ENCODE measurements around the gene MMS22L.
A peak's percentile ranks its signal among the peaks of the same experiment; 100 is the strongest.
"Not testable (repeated sequence)": the region's sequence is repeated elsewhere in the genome, so short reads cannot be mapped to it uniquely, and the experiment has no call there.

The MMS22L gene

GRCh38 chr6:97231911-97232310, 51.1 kb downstream of the MMS22L start:
- peak; percentile 74 for DNase-seq

- DNase-seq, result no peak
These were observed 60.1 kb downstream of the MMS22L start for GRCh38 chr6:97222903-97223302.

- DNase-seq, result no peak
These were observed 64.1 kb downstream of the MMS22L start for GRCh38 chr6:97218912-97219311.

DNA sequence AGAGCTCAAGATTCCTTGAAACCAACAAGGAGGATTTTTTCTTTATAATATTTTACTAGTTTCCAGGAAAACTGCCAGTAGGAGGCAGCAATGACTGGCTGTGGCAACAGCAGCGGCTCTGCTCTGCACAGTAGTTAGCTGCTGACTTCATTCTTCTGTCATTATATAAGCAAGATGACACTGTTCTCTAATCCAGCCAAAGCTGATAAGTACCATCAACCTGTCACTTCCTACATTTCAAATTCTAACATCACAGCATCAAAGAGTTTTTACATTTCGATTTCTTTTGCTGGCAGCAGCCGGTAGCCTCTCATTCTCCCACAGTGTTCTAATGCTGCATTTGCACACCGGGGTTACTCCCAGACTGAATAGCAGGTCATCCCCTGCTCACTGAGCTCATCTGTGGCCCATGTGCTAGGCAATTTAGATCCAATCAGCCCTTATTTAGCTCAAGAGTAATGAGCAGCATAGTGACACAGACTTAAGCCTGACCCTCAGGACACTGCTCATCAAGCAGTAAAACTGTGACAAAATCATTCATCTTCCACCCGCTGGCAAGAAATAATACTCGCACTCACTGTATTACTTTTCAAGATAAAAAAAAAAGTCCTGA, 67.8 kb downstream of the MMS22L start:
- DNase-seq, result peak; percentile 53

GRCh38 chr6:97214671-97215070, 68.3 kb downstream of the MMS22L start:
- DNase-seq, result no peak

- no peak for DNase-seq
These were observed 75.6 kb downstream of the MMS22L start for GRCh38 chr6:97207383-97207782.

DNA sequence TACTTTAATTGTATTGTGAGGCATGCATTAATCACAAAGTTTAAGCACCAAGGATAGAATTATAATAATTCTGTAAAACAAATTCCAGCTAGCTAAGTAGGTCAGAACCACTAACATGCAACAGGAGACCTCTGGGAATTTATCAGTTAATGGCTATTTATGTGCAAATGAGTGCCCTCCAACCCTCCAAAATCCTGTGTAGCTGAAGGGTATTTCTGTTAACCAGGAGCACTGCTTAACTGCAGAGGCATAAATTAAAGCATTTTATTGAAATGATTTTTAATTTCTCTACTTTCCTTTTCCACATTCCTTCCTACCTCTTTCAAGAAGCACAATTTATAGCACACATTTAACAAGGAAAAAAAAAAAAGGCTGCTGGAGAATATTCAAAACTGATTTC, 77.0 kb downstream of the MMS22L start:
- no peak for DNase-seq

DNA sequence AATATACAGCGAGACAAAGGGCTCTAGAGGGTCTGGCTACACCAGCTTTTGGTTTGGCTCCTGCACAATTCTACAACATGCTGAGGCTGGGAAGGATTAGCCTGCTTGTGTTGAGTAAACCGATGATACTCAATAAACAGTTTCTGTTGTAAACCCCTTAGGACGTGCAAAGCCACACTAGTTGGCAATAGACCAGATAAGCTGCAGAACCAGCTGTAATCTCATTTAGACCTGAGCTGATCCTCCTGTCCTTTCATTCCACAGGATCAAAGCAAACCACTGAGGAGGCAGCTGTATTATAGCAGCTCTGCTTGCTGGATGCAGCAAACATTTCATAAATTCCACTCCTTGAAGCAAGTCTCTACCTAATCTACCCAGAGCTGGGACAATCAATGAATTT, 79.7 kb downstream of the MMS22L start:
- no peak for DNase-seq

- DNase-seq, result no peak
These were observed 84.9 kb downstream of the MMS22L start for GRCh38 chr6:97198046-97198565.

GRCh38 chr6:97195117-97195516, 87.9 kb downstream of the MMS22L start:
- no peak for DNase-seq

DNA sequence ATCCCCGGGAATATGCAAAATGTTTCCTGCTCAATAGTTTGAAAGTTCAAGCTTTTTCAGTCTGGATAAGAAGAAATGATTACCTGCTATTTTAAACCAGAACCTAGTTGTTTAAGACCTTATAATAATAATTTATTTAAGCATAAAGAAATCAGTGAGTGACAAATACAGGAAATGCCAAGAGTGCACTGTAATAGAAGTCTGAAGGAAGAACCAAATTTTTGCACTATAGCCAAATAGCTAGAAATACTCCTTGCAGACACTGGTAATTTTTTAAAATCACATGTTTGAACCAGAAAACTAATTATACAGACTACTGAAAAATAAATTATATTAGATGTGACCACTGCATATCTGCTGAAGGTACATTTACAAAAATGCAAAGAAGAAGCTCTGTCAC, 93.2 kb downstream of the MMS22L start:
- no peak for DNase-seq

DNA sequence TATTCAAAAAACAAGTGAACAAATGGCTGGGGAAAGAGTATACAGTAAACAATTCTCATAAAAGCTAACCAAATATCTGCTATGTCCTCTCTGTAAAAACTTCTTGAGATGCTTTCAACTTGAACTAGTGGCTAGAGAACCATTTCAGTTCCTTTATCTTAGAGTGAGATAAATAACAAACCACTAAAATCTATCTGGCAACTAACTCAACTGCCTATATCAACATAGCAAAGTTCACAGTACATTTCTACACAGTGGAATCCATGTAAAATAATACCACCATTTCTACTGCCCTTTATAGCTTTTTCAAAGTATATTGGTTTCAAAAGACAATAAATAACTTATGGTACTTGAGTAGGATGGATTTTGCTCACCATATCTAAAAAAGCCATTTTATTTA, 95.1 kb downstream of the MMS22L start:
- DNase-seq, result no peak

DNA sequence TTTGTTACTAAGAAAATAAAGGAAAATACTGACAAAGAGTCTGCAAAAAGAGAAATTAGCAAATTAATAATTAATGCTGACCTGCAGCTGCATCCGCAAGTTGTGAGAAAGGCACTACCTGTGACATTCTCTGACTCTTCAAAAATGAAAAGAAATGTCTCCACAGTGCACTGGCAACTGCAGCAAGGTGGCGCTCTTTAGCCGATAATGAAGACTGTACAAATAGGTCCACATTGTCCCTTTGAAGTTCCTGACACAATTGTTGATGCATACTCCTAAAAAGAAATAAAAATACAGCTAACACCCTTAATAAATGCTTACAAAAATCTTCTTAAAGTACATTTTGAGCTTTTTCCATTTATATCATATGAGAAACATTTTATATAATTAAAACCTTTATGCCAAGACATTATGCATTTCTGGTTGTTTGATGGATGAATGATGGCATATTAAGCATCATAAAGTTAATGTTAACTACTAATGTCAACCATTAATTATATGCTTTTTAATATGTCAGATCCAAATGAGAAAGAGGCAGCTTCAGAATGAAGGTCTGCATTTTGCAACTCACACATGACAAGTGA, 96.5 kb downstream of the MMS22L start:
- DNase-seq, result peak; percentile 67

DNA sequence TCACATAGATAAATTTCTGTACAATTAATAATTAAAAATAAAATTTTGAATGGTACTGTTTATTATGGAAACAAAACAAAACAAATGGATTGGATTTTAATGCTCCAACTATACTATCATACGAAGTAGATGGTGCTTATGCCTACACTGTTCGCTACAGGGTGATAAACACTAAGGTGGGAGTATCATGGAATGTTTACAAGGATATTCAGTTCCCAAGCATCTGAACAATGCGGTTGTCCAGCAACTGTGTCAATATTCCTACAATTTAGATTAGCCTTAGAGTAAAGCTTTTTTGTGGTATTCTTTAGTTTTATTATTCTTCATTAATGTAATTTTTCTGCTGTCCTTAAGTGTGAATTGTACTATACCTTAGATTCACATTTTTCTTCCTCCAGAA, 105.1 kb downstream of the MMS22L start:
- no peak for DNase-seq

DNA sequence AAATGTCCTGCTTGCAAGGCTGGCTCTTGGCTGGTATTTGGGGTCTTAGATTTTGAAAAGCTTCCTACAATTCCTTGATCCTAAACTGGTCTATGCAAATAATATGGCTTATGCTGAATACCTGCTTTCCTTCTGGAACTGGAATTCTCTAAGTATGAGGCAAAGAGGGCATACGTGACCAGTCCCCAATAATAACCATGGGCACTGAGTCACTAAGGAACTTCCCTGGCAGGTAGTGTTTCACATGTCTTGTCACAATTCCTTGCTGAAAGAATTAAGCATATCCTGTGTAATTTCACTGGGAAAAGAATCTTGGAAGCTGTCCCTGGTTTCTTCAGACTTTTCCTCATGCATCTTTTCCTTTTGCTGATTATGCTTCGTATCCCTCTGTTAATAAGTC, 106.5 kb downstream of the MMS22L start:
- no peak for DNase-seq

DNA sequence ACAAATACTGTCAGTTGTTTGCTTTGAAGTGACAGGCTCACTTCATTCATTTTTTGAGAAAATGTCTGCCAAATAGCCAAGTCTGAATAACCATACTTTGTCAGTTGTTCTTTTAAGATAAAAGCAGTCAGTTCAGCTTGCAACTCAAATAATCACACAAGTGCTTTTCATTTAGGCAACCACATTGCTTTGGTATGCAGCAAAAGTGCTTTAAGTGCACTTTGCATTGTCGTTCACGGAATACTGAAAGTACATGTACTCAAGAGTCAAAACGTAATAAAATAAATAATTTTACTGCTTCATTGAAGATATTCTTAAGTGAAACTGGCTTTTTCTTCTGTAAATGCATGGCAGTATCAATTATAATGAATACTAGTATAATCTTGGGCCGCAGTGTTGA, 107.2 kb downstream of the MMS22L start:
- DNase-seq, result no peak

GRCh38 chr6:97174471-97174870, 108.5 kb downstream of the MMS22L start:
- DNase-seq, result no peak

- no peak for DNase-seq
These were observed 122.7 kb downstream of the MMS22L start for GRCh38 chr6:97160280-97160679.

- DNase-seq, result not testable (repeated sequence)
These were observed 127.6 kb downstream of the MMS22L start for GRCh38 chr6:97155447-97155846.

GRCh38 chr6:97154015-97154414, 129.0 kb downstream of the MMS22L start:
- DNase-seq, result no peak

DNA sequence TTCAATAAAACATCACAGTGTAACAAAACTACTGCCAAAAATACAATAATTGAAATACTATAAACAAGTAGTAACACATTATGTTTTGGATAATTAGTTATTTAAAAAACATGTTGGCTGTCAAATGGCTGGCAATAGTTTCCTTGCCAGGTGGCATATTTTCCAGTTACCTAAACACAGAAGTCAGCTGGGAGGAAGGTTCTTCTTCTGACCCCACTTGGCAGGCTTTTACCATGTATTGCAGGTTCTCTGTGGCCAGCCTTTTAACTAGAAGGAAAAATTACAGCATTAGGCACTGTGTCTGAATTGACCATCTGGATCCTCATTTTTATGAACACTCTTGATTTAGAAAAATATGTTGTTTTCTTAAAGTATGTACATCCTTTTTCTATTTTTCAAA, 131.4 kb downstream of the MMS22L start:
- DNase-seq, result no peak

DNA sequence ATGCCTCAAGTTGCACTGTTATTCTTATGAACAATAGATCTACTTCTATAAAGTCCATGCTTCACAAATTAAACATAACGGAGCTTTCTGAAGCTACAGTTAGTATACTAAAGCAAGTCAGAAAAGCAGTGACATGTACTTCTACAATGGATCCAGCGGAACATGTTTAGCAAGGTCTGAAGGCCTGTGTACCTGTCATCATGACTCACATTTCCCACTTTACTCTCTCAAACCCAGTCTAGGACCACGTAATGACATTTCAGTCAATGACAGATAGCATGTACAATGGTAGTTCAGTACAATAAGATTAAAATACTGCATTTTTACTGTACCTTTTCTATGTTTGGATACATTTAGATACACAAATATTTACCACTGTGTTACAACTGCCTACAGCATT, 132.1 kb downstream of the MMS22L start:
- no peak for DNase-seq

GRCh38 chr6:97147421-97147820, 135.6 kb downstream of the MMS22L start:
- DNase-seq, result no peak

DNA sequence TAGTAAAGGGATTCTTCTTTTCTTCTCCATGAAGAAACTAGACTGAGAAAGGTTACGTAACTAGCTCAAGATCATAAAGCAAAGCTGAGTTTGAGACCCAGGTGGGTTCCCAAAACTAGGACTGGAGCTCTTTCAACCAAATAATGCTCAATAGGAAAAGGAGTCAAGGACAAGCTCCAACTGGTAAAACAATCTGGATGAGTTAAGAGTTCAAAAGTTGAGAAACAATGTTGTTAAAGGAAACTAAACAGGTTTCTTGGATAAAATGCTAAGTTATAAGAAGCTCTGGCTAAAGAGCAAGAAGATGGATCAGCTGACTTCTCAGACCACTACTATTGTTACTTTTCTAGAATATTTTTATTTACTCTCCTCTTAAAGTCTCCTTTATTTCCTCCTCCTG, 137.3 kb downstream of the MMS22L start:
- no peak for DNase-seq

DNA sequence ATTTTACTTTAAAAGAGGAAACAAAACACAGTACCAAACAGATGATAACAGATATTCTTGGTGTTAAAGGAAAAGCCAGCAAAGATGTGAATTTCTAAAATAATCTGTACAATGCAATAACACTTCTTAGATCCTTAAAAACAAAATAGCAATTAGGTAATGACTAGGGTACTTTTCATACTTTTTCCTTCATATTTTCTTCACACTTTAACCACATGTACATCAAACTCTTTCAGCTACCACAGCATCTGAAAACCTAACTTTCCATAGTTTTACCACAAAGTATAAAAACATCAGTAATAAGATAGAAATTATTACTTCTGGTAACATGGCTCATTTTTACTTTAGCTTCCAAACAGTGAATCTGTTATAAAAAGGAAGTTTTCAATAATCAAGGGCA, 141.3 kb downstream of the MMS22L start:
- DNase-seq, result no peak

Measured in inflammatory macrophage treated with lipopolysaccharide for 4 hours (primary cell).